Brain pericyte (primary cell): Measurements from ENCODE around the gene UNC45A.
"Not testable (repeated sequence)": the region's sequence is repeated elsewhere in the genome, so short reads cannot be mapped to it uniquely, and the experiment has no call there.

ENCODE experiments used
- DNase-seq: peaks from one replicate; pipeline ENCODE4 v3.0.0-alpha.2; 2012; ENCODE audit warnings: low read depth, low spot score

UNC45A gene

GRCh38 chr15:90934949-90935751 is at the start of gene UNC45A:
UNC45A (plus strand) TSS chr15:90935285; CDS start chr15:90935325, 40 bp downstream.
- no peak for DNase-seq

- DNase-seq: no peak
These were observed 49.4 kb upstream of the UNC45A start for GRCh38 chr15:90885432-90886290.

- no peak for DNase-seq
These were observed 48.8 kb upstream of the UNC45A start for GRCh38 chr15:90886291-90886614.

GRCh38 chr15:90887037-90887481 is 48.0 kb upstream of the UNC45A start:
- DNase-seq: no peak

GRCh38 chr15:90889313-90889730 is 45.8 kb upstream of the UNC45A start:
- DNase-seq: no peak

GRCh38 chr15:90889736-90890456 is 45.2 kb upstream of the UNC45A start:
- DNase-seq: no peak

GRCh38 chr15:90890839-90891238 is 44.2 kb upstream of the UNC45A start:
- no peak for DNase-seq

GRCh38 chr15:90891346-90891949 is 43.6 kb upstream of the UNC45A start:
- DNase-seq: no peak

- no peak for DNase-seq
These were observed 43.1 kb upstream of the UNC45A start for GRCh38 chr15:90892023-90892422.

GRCh38 chr15:90892498-90893174 is 42.4 kb upstream of the UNC45A start:
- no peak for DNase-seq

GRCh38 chr15:90893175-90894090 is 41.7 kb upstream of the UNC45A start:
- DNase-seq: no peak

GRCh38 chr15:90895571-90896117 is 39.4 kb upstream of the UNC45A start:
- no peak for DNase-seq

GRCh38 chr15:90897131-90897655 is 37.9 kb upstream of the UNC45A start:
- not testable (repeated sequence) for DNase-seq

GRCh38 chr15:90901175-90902039 is 33.7 kb upstream of the UNC45A start:
- DNase-seq: no peak

- DNase-seq: peak; percentile 36
These were observed 32.8 kb upstream of the UNC45A start for GRCh38 chr15:90902040-90902839.

- DNase-seq: no peak
These were observed 32.0 kb upstream of the UNC45A start, which contains the start of gene MAN2A2 for GRCh38 chr15:90902840-90903732. MAN2A2 (plus strand) TSS chr15:90903302; CDS start chr15:90904208, 906 bp downstream.
